IMR-90 (cell line): ENCODE measurements around the gene RAB3C. TPM values are rescaled to one million over a fixed set of nuclear protein-coding genes. Genes with fewer than 3 reads are reported as not detected.

Experiments used
- ATAC-seq: fragments of 200-7000 bp; cut with Tn5 transposase; 2 replicates; pipeline ENCODE4 v1.9.1; 2020; ENCODE audit warnings: low read depth, mild to moderate bottlenecking, moderate library complexity
- BruUV-seq: library from RNA; stranded (reverse); fragments of 400-500 nt; replicated peaks from 2 replicates; lab custom pipeline; 2021; lab: Mats Ljungman, UMichigan
- CTCF ChIA-PET: fragments of 300-600 bp; formaldehyde crosslinking; extraction: SDS; loops from one replicate; lab custom pipeline; 2021; ENCODE audit warnings: antibody characterized with exemption; lab: Yijun Ruan, JAX
- POLR2A ChIA-PET: fragments of 300-600 bp; sonication (Branson Sonifier 250); formaldehyde crosslinking; loops from one replicate; lab custom pipeline; 2022; ENCODE audit warnings: antibody characterized with exemption; ENCODE audit not compliant: unreplicated experiment; lab: Charles Lee
- DNase-seq: peaks from one replicate; pipeline ENCODE4 v3.0.0; 2013
- H2AFZ ChIP-seq: replicated peaks from 2 replicates; pipeline ENCODE3; 2013; ENCODE audit warnings: low read length, mild to moderate bottlenecking; ENCODE audit not compliant: poor library complexity
- H2AK5ac ChIP-seq: 2 replicates; pipeline ENCODE4 v1.6.1; 2013; ENCODE audit warnings: low read depth, low read length, inconsistent platforms
- H2AK9ac ChIP-seq: replicated peaks from 2 replicates; pipeline ENCODE3; 2013; ENCODE audit warnings: mild to moderate bottlenecking, low read depth, low read length, moderate library complexity; ENCODE audit not compliant: poor library complexity
- H2BK120ac ChIP-seq: 2 replicates; pipeline ENCODE4 v1.6.1; 2013; ENCODE audit warnings: low read depth, low read length, inconsistent platforms
- H2BK15ac ChIP-seq: 3 replicates; pipeline ENCODE4 v1.6.1; 2013; ENCODE audit warnings: low read depth, low read length, inconsistent platforms
- H2BK20ac ChIP-seq: 2 replicates; pipeline ENCODE4 v1.6.1; 2013; ENCODE audit warnings: low read depth, mild to moderate bottlenecking, inconsistent platforms, low read length, moderate library complexity
- H2BK5ac ChIP-seq: 2 replicates; pipeline ENCODE4 v1.6.1; 2013; ENCODE audit warnings: mild to moderate bottlenecking, low read depth, low read length, inconsistent platforms; ENCODE audit not compliant: poor library complexity, severe bottlenecking
- H3K14ac ChIP-seq: replicated peaks from 2 replicates; pipeline ENCODE4 v1.6.1; 2013; ENCODE audit warnings: low read depth, low read length, inconsistent platforms
- H3K18ac ChIP-seq: 2 replicates; pipeline ENCODE4 v1.6.1; 2013; ENCODE audit warnings: low read depth, low read length, control low read depth
- H3K23ac ChIP-seq: 2 replicates; pipeline ENCODE4 v1.6.1; 2013; ENCODE audit warnings: low read depth, low read length, inconsistent platforms
- H3K27ac ChIP-seq: 2 replicates; pipeline ENCODE4 v1.5.1; 2013; ENCODE audit warnings: mild to moderate bottlenecking, control low read depth, low read length; ENCODE audit not compliant: insufficient read depth
- H3K27me3 ChIP-seq: 2 replicates; pipeline ENCODE4 v1.6.1; 2013; ENCODE audit warnings: low read length; ENCODE audit not compliant: control insufficient read depth, insufficient read depth
- H3K36me3 ChIP-seq: 2 replicates; pipeline ENCODE4 v1.6.1; 2013; ENCODE audit warnings: low read length, mixed read lengths; ENCODE audit not compliant: control insufficient read depth, insufficient read depth
- H3K4ac ChIP-seq: 2 replicates; pipeline ENCODE4 v1.6.1; 2013; ENCODE audit warnings: low read depth, low read length, inconsistent platforms
- H3K4me1 ChIP-seq: 2 replicates; pipeline ENCODE4 v1.6.1; 2013; ENCODE audit warnings: low read length, mixed read lengths; ENCODE audit not compliant: control insufficient read depth, insufficient read depth
- H3K4me2 ChIP-seq: 2 replicates; pipeline ENCODE4 v1.6.1; 2013; ENCODE audit warnings: low read depth, mild to moderate bottlenecking, control low read depth, low read length, moderate library complexity
- H3K4me3 ChIP-seq: 2 replicates; pipeline ENCODE4 v1.5.1; 2013; ENCODE audit warnings: low read depth, mild to moderate bottlenecking, control low read depth, low read length, moderate library complexity; ENCODE audit not compliant: insufficient read depth
- H3K56ac ChIP-seq: 2 replicates; pipeline ENCODE4 v1.6.1; 2013; ENCODE audit warnings: low read length, inconsistent platforms; ENCODE audit not compliant: insufficient read depth; ENCODE audit errors: extremely low read depth
- H3K79me1 ChIP-seq, 2 experiments: 2 replicates each; pipeline ENCODE4 v1.6.1; 2013; ENCODE audit warnings: low read length in 2 of 2, inconsistent platforms in 1 of 2, low read depth in 1 of 2
- H3K9ac ChIP-seq: 2 replicates; pipeline ENCODE4 v1.6.1; 2013; ENCODE audit warnings: low read depth, low read length, control low read depth
- H3K9me1 ChIP-seq: 2 replicates; pipeline ENCODE4 v1.6.1; 2013; ENCODE audit warnings: low read length, inconsistent platforms; ENCODE audit not compliant: insufficient read depth
- H3K9me3 ChIP-seq: 2 replicates; pipeline ENCODE4 v1.6.1; 2013; ENCODE audit warnings: low read length; ENCODE audit not compliant: control insufficient read depth, insufficient read depth
- H4K20me1 ChIP-seq: 2 replicates; pipeline ENCODE4 v1.6.1; 2013; ENCODE audit warnings: low read length, inconsistent platforms; ENCODE audit not compliant: insufficient read depth
- H4K5ac ChIP-seq: 2 replicates; pipeline ENCODE4 v1.6.1; 2013; ENCODE audit warnings: mild to moderate bottlenecking, low read depth, low read length, control low read depth
- H4K8ac ChIP-seq, 2 experiments: 2 replicates each; pipeline ENCODE4 v1.6.1; 2013; ENCODE audit warnings: low read depth in 2 of 2, low read length in 2 of 2, control low read depth in 1 of 2, inconsistent platforms in 1 of 2
- H4K91ac ChIP-seq: 2 replicates; pipeline ENCODE4 v1.6.1; 2013; ENCODE audit warnings: low read depth, low read length, inconsistent platforms; ENCODE audit not compliant: insufficient read depth
- BHLHE40 ChIP-seq: fragments of 150-350 bp; IDR thresholded peaks from 2 replicates; pipeline ENCODE4 v1.6.1; 2016; ENCODE audit warnings: mild to moderate bottlenecking, low read depth, low read length
- CEBPB ChIP-seq: IDR thresholded peaks from 2 replicates; pipeline ENCODE4 v1.6.1; 2012; ENCODE audit warnings: low read depth, low read length, improper control_type of control experiment
- CHD1 ChIP-seq: IDR thresholded peaks from 2 replicates; pipeline ENCODE4 v1.6.1; 2012; ENCODE audit warnings: low read depth, low read length, improper control_type of control experiment
- FOS ChIP-seq: fragments of 150-350 bp; IDR thresholded peaks from 2 replicates; pipeline ENCODE4 v1.6.1; 2016; ENCODE audit warnings: low read depth, low read length
- MAFK ChIP-seq: IDR thresholded peaks from 2 replicates; pipeline ENCODE4 v1.6.1; 2012; ENCODE audit warnings: low read depth, low read length, improper control_type of control experiment
- MAZ ChIP-seq: IDR thresholded peaks from 2 replicates; pipeline ENCODE4 v1.6.1; 2012; ENCODE audit warnings: low read depth, mild to moderate bottlenecking, low read length, improper control_type of control experiment, moderate library complexity, borderline replicate concordance
- MXI1 ChIP-seq: IDR thresholded peaks from 2 replicates; pipeline ENCODE4 v1.6.1; 2012; ENCODE audit warnings: low read depth, mild to moderate bottlenecking, low read length, moderate library complexity, borderline replicate concordance
- NFE2L2 ChIP-seq: fragments of 150-350 bp; IDR thresholded peaks from 2 replicates; pipeline ENCODE4 v1.6.1; 2016; ENCODE audit warnings: low read depth, mild to moderate bottlenecking, low read length
- POLR2A ChIP-seq: IDR thresholded peaks from 2 replicates; pipeline ENCODE4 v1.6.1; 2012; ENCODE audit warnings: mild to moderate bottlenecking, low read depth, low read length
- RAD21 ChIP-seq: IDR thresholded peaks from 2 replicates; pipeline ENCODE4 v1.6.1; 2012; ENCODE audit warnings: low read length, improper control_type of control experiment
- RCOR1 ChIP-seq: IDR thresholded peaks from 2 replicates; pipeline ENCODE4 v1.6.1; 2012; ENCODE audit warnings: mild to moderate bottlenecking, low read length, improper control_type of control experiment; ENCODE audit not compliant: insufficient replicate concordance
- RFX5 ChIP-seq: IDR thresholded peaks from 2 replicates; pipeline ENCODE4 v1.8.0; 2012; ENCODE audit warnings: low read depth, mild to moderate bottlenecking, low read length, moderate library complexity
- SMC3 ChIP-seq: fragments of 150-350 bp; IDR thresholded peaks from 2 replicates; pipeline ENCODE4 v1.6.1; 2016; ENCODE audit warnings: low read depth, mild to moderate bottlenecking, antibody characterized with exemption, low read length, moderate library complexity
- WGBS, 2 experiments: methylation state at CpG; one replicate each; pipeline versions ENCODE4 v1.1.5 to v1.1.7; 2013; ENCODE audit warnings: missing lambda C conversion rate in 2 of 2; ENCODE audit not compliant: insufficient read length in 1 of 2; ENCODE audit errors: extremely low coverage in 2 of 2; 5-methylcytosine and 5-hydroxymethylcytosine counted together
- dilution Hi-C: fragments of 300-500 bp; cut with HindIII; formaldehyde crosslinking; loops from one replicate; pipeline ENCODE4 v1.14.3; 2018; ENCODE audit warnings: low sequenced_read_pairs; ENCODE audit not compliant: unreplicated experiment
- in situ Hi-C: fragments of 300-500 bp; cut with MboI; formaldehyde crosslinking; loops from 3 replicates; pipeline ENCODE4 v1.14.3; 2019; ENCODE audit warnings: low sequenced_read_pairs, inconsistent platforms, mixed read lengths
- intact Hi-C: fragments of 100-400 bp; cut with micrococcal nuclease; formaldehyde crosslinking; loops from 2 replicates; pipeline ENCODE4 v1.10.0; 2022
- polyA plus RNA-seq, 3 experiments: library from polyadenylated mRNA; depleted of rRNA; stranded (reverse); fragments of >200 nt; gene quantifications; 2 replicates each; pipeline ENCODE4 v1.2.3, GENCODE V29; 2012; ENCODE audit warnings: low replicate concordance in 1 of 3
- total RNA-seq: library from RNA; depleted of rRNA; stranded (reverse); fragments of >200 nt; gene quantifications from 2 replicates; pipeline ENCODE4 v1.2.3, GENCODE V29; 2012
- TF ChIP-seq, protein P1 (sequence below): fragments of 150-350 bp; IDR thresholded peaks from 2 replicates; pipeline ENCODE4 v1.6.1; 2016; ENCODE audit warnings: low read depth, mild to moderate bottlenecking, low read length, moderate library complexity, borderline replicate concordance
- TF ChIP-seq, protein P2 (sequence below): conservative IDR thresholded peaks from 2 replicates; pipeline ENCODE4 v1.5.1; 2012; ENCODE audit warnings: mild to moderate bottlenecking, low read depth, low read length, improper control_type of control experiment
- TF ChIP-seq, protein P3 (sequence below): fragments of 150-350 bp; IDR thresholded peaks from 2 replicates; pipeline ENCODE4 v1.6.1; 2017; ENCODE audit warnings: mild to moderate bottlenecking, antibody characterized with exemption, low read length, low read depth

The RAB3C gene
- total and polyA plus RNA-seq, 2 of the 4 experiments (the other 2 are of a cell fraction) = not detected

DNA sequence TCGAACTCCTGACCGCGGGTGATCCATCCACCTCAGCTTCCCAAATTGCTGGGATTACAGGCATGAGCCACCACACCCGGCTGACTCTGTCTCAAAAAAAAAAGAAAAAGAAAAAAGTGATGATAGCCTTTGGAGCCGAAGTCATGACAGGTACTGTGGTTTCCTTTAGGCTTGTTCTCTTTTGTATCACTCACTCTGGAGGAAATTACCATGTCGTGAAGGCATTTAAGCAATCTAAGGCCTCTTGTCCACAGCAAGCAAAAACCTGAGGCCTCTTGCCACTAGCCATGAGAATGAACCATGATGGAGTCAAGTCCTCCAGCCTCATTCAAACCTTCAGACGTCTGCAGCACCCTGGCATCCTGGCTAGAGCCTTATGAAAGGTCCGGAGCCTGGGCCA is 286.1 kb downstream of the RAB3C start:
- CTCF ChIA-PET = interaction anchor here (1.8 kb wide), 1 partner anchor 17 kb away, joined by 6 read pairs; no protein-coding TSS in a partner anchor

More for the DNA sequence above, 286.1 kb downstream of the RAB3C start:
- Histone ChIP-seq H2BK20ac (no peak overlapping the region), H2AK9ac (no peak overlapping the region), H3K4me2 (no peak overlapping the region), H4K20me1 (no peaks in the 10 kb centered on the region), H3K9me3 (no peaks in the 10 kb centered on the region), H3K23ac (no peak overlapping the region), H4K91ac (no peak overlapping the region), H3K56ac (no peak overlapping the region), H2AK5ac (no peak overlapping the region), H4K5ac (no peak overlapping the region), H3K79me1 (no peaks in the 10 kb centered on the region), H3K14ac (no peak overlapping the region), H3K9ac (no peak overlapping the region), H3K4ac (no peak overlapping the region), H4K8ac (no peak overlapping the region), H3K27ac (no peak overlapping the region), H3K27me3 (peaks cover 2% of the 10 kb centered on the region; the same call in 1 of the 2 replicates), H3K18ac (no peak overlapping the region), H3K4me3 (no peak overlapping the region), H2BK15ac (no peak overlapping the region), H3K36me3 (no peaks in the 10 kb centered on the region), H2BK5ac (no peak overlapping the region), H2AFZ (no peak overlapping the region), H3K9me1 (no peaks in the 10 kb centered on the region), H2BK120ac (no peak overlapping the region), H3K4me1 (no peaks in the 10 kb centered on the region)
- POLR2A ChIA-PET = no interaction called here
- ATAC-seq (no peak), DNase-seq (no peak)
- no peak for TF ChIP-seq CHD1
- TF ChIP-seq, protein P1, sequence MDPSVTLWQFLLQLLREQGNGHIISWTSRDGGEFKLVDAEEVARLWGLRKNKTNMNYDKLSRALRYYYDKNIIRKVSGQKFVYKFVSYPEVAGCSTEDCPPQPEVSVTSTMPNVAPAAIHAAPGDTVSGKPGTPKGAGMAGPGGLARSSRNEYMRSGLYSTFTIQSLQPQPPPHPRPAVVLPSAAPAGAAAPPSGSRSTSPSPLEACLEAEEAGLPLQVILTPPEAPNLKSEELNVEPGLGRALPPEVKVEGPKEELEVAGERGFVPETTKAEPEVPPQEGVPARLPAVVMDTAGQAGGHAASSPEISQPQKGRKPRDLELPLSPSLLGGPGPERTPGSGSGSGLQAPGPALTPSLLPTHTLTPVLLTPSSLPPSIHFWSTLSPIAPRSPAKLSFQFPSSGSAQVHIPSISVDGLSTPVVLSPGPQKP = no peak
- TF ChIP-seq CEBPB = no peak
- TF ChIP-seq FOS = no peak
- TF ChIP-seq RFX5 = no peak
- no peak for TF ChIP-seq MAFK
- no peak for TF ChIP-seq POLR2A
- no peak for TF ChIP-seq RCOR1
- no peak for TF ChIP-seq MXI1
- no peak for TF ChIP-seq NFE2L2
- no peak for TF ChIP-seq BHLHE40
- TF ChIP-seq MAZ = no peak
- TF ChIP-seq, protein P2, sequence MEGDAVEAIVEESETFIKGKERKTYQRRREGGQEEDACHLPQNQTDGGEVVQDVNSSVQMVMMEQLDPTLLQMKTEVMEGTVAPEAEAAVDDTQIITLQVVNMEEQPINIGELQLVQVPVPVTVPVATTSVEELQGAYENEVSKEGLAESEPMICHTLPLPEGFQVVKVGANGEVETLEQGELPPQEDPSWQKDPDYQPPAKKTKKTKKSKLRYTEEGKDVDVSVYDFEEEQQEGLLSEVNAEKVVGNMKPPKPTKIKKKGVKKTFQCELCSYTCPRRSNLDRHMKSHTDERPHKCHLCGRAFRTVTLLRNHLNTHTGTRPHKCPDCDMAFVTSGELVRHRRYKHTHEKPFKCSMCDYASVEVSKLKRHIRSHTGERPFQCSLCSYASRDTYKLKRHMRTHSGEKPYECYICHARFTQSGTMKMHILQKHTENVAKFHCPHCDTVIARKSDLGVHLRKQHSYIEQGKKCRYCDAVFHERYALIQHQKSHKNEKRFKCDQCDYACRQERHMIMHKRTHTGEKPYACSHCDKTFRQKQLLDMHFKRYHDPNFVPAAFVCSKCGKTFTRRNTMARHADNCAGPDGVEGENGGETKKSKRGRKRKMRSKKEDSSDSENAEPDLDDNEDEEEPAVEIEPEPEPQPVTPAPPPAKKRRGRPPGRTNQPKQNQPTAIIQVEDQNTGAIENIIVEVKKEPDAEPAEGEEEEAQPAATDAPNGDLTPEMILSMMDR = no peak
- TF ChIP-seq, protein P3, sequence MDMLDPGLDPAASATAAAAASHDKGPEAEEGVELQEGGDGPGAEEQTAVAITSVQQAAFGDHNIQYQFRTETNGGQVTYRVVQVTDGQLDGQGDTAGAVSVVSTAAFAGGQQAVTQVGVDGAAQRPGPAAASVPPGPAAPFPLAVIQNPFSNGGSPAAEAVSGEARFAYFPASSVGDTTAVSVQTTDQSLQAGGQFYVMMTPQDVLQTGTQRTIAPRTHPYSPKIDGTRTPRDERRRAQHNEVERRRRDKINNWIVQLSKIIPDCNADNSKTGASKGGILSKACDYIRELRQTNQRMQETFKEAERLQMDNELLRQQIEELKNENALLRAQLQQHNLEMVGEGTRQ = no peak
- TF ChIP-seq RAD21 = no peak
- no peak for TF ChIP-seq SMC3
- in situ Hi-C loops (no loop called here), dilution Hi-C loops (no loop called here), intact Hi-C loops (no loop called here)
- no TSS peak for BruUV-seq
- WGBS, 2 experiments = 33% methylated on average over 1 of the region's 8 CpGs; no CpG with 5 or more reads in 1 of the 2 experiments
